ENCODE measurements around the gene TIAM1. TPM values are rescaled to one million over a fixed set of nuclear protein-coding genes. Genes with fewer than 3 reads are reported as not detected.

The TIAM1 gene
- total RNA-seq, 1 donor = 16.3 TPM

DNA sequence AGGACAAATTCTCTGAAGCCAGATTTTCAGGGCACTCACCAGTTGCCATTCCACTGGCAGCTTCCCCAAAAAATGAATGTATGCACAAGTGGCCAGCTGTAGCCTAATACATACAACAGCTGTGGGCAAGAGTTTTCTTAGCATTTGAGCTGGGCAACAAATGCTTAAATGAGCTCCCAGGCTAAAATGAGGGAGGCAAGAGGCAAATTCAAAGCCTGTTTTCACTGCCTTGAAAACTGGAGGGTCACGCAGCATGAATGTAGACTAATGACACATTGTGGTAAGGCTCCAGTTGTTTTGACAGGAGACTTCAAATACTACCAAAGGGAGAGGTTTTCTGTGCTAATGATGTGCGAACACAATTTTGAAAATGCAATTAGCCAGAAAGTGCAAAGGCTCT is 88.2 kb downstream of the TIAM1 start:
- H3K4me2 ChIP-seq (ENCODE audit: insufficient read depth, low read length) = no peak overlapping the region
- H2AFZ ChIP-seq (ENCODE audit: low read length) = no peak overlapping the region
- H3K27me3 ChIP-seq (ENCODE audit: insufficient read depth, low read length) = no peaks in the 10 kb centered on the region
- no peaks in the 10 kb centered on the region for H3K9me3 ChIP-seq (ENCODE audit: low read depth, low read length)
- H3K27ac ChIP-seq (ENCODE audit: low read depth, low read length) = no peak overlapping the region
- peaks cover 6% of the 10 kb centered on the region for H3K4me1 ChIP-seq (ENCODE audit: insufficient read depth, low read length)
- DNase-seq (ENCODE audit: insufficient read length, low spot score, missing footprints) = no peak
- no peaks in the 10 kb centered on the region for H4K20me1 ChIP-seq (ENCODE audit: insufficient read depth, low read length)
- no peak for TF ChIP-seq CTCF (IDR thresholded peaks at IDR 0.05; ENCODE audit: extremely low read depth, low read depth, low read length)
- H3K4me3 ChIP-seq (ENCODE audit: insufficient read depth, low read length) = no peak overlapping the region
- no peaks in the 10 kb centered on the region for H3K79me2 ChIP-seq (ENCODE audit: insufficient read depth, low read length)
- no peaks in the 10 kb centered on the region for H3K36me3 ChIP-seq (ENCODE audit: insufficient read depth, low read length)

GRCh38 chr21:31255036-31255435 is 89.0 kb downstream of the TIAM1 start:
- no peaks in the 10 kb centered on the region for H4K20me1 ChIP-seq (ENCODE audit: insufficient read depth, low read length)
- no peaks in the 10 kb centered on the region for H3K79me2 ChIP-seq (ENCODE audit: insufficient read depth, low read length)
- no peak overlapping the region for H3K4me3 ChIP-seq (ENCODE audit: insufficient read depth, low read length)
- peaks cover 6% of the 10 kb centered on the region for H3K4me1 ChIP-seq (ENCODE audit: insufficient read depth, low read length)
- H3K9me3 ChIP-seq (ENCODE audit: low read depth, low read length) = no peaks in the 10 kb centered on the region
- H3K4me2 ChIP-seq (ENCODE audit: insufficient read depth, low read length) = no peak overlapping the region
- TF ChIP-seq CTCF (IDR thresholded peaks at IDR 0.05; ENCODE audit: extremely low read depth, low read depth, low read length) = no peak
- no peak overlapping the region for H2AFZ ChIP-seq (ENCODE audit: low read length)
- H3K27ac ChIP-seq (ENCODE audit: low read depth, low read length) = no peak overlapping the region
- H3K27me3 ChIP-seq (ENCODE audit: insufficient read depth, low read length) = no peaks in the 10 kb centered on the region
- no peak for DNase-seq (ENCODE audit: insufficient read length, low spot score, missing footprints)
- H3K36me3 ChIP-seq (ENCODE audit: insufficient read depth, low read length) = no peaks in the 10 kb centered on the region

DNA sequence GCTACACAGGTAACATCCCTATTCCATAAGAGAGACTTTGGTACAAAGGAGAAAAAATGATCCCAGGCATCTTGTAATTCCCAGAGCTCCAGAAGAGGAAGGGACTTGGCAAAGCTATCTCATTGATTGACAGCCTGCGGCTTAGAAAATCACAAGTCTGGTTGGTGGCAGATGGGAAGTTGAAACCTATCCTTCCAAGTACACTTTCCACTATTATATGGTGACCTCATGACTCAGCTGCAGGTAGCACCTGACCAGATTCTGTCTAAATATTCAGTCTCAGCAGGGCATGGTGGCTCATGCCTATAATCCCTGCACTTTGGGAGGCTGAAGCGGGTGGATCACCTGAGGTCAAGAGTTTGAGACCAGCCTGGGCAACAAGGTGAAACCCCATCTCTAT is 89.9 kb downstream of the TIAM1 start:
- no peaks in the 10 kb centered on the region for H3K9me3 ChIP-seq (ENCODE audit: low read depth, low read length)
- H3K27me3 ChIP-seq (ENCODE audit: insufficient read depth, low read length) = no peaks in the 10 kb centered on the region
- peaks cover 6% of the 10 kb centered on the region for H3K4me1 ChIP-seq (ENCODE audit: insufficient read depth, low read length)
- no peak overlapping the region for H2AFZ ChIP-seq (ENCODE audit: low read length)
- TF ChIP-seq CTCF (IDR thresholded peaks at IDR 0.05; ENCODE audit: extremely low read depth, low read depth, low read length) = no peak
- no peak overlapping the region for H3K4me2 ChIP-seq (ENCODE audit: insufficient read depth, low read length)
- H3K79me2 ChIP-seq (ENCODE audit: insufficient read depth, low read length) = no peaks in the 10 kb centered on the region
- no peak overlapping the region for H3K27ac ChIP-seq (ENCODE audit: low read depth, low read length)
- DNase-seq (ENCODE audit: insufficient read length, low spot score, missing footprints) = no peak
- H3K4me3 ChIP-seq (ENCODE audit: insufficient read depth, low read length) = no peak overlapping the region
- no peaks in the 10 kb centered on the region for H3K36me3 ChIP-seq (ENCODE audit: insufficient read depth, low read length)
- no peaks in the 10 kb centered on the region for H4K20me1 ChIP-seq (ENCODE audit: insufficient read depth, low read length)

DNA sequence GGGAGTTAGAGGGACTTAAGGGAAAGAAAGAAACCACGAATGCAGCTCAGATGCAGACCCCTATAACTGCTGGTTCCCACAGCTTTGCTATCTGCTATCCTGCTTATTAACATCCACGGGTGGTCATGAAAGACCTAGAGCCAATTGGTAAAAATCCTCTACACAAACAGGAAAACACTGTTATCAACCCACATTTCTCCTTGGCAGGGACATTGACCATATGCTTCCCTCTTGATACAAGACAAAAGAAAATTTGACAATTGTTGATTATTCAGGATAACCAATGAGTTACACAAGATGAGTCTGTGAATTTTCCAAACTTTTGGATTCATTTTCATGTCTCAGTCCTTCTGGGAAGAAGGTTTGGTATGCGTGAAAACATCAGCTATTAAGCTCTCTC is 90.4 kb downstream of the TIAM1 start:
- H4K20me1 ChIP-seq (ENCODE audit: insufficient read depth, low read length) = no peaks in the 10 kb centered on the region
- no peaks in the 10 kb centered on the region for H3K36me3 ChIP-seq (ENCODE audit: insufficient read depth, low read length)
- H3K9me3 ChIP-seq (ENCODE audit: low read depth, low read length) = no peaks in the 10 kb centered on the region
- H2AFZ ChIP-seq (ENCODE audit: low read length) = no peak overlapping the region
- H3K4me2 ChIP-seq (ENCODE audit: insufficient read depth, low read length) = no peak overlapping the region
- H3K27me3 ChIP-seq (ENCODE audit: insufficient read depth, low read length) = no peaks in the 10 kb centered on the region
- no peaks in the 10 kb centered on the region for H3K79me2 ChIP-seq (ENCODE audit: insufficient read depth, low read length)
- H3K4me1 ChIP-seq (ENCODE audit: insufficient read depth, low read length) = peaks cover 8% of the 10 kb centered on the region
- no peak for DNase-seq (ENCODE audit: insufficient read length, low spot score, missing footprints)
- no peak overlapping the region for H3K4me3 ChIP-seq (ENCODE audit: insufficient read depth, low read length)
- no peak for TF ChIP-seq CTCF (IDR thresholded peaks at IDR 0.05; ENCODE audit: extremely low read depth, low read depth, low read length)
- no peak overlapping the region for H3K27ac ChIP-seq (ENCODE audit: low read depth, low read length)
